BE2C (cell line): ENCODE data around the gene CRISPLD2.
"Not testable (repeated sequence)": the region's sequence is repeated elsewhere in the genome, so short reads cannot be mapped to it uniquely, and the experiment has no call there.

Experiments used
- DNase-seq: peaks from one replicate; pipeline ENCODE4 v3.0.0-alpha.2; 2020
- H3K27me3 ChIP-seq: fragments of 250-450 bp; sonication (Bioruptor Pico); 2 replicates; pipeline ENCODE4 v1.5.1; 2020; ENCODE audit warnings: mild to moderate bottlenecking
- H3K36me3 ChIP-seq: fragments of 250-450 bp; sonication (Bioruptor Pico); 2 replicates; pipeline ENCODE4 v1.5.1; 2020; ENCODE audit warnings: mild to moderate bottlenecking
- H3K4me1 ChIP-seq: fragments of 250-450 bp; sonication (Bioruptor Pico); 2 replicates; pipeline ENCODE4 v1.5.1; 2020
- H3K4me3 ChIP-seq: 2 replicates; pipeline ENCODE4 v1.5.1; 2011; ENCODE audit warnings: low read depth, low read length
- H3K9me3 ChIP-seq: fragments of 250-450 bp; sonication (Bioruptor Pico); 2 replicates; pipeline ENCODE4 v1.5.1; 2020
- TF ChIP-seq, protein P1 (sequence below): IDR thresholded peaks from 2 replicates; pipeline ENCODE4 v1.5.1; 2012; ENCODE audit warnings: mild to moderate bottlenecking, low read depth, low read length

The CRISPLD2 gene

GRCh38 chr16:84869473-84869845 is 49.7 kb downstream of the CRISPLD2 start:
- H3K27me3 ChIP-seq: no peaks in the 10 kb centered on the region
- no peak overlapping the region for H3K4me3 ChIP-seq
- no peaks in the 10 kb centered on the region for H3K9me3 ChIP-seq
- DNase-seq: no peak
- H3K4me1 ChIP-seq: no peaks in the 10 kb centered on the region
- TF ChIP-seq, protein P1, sequence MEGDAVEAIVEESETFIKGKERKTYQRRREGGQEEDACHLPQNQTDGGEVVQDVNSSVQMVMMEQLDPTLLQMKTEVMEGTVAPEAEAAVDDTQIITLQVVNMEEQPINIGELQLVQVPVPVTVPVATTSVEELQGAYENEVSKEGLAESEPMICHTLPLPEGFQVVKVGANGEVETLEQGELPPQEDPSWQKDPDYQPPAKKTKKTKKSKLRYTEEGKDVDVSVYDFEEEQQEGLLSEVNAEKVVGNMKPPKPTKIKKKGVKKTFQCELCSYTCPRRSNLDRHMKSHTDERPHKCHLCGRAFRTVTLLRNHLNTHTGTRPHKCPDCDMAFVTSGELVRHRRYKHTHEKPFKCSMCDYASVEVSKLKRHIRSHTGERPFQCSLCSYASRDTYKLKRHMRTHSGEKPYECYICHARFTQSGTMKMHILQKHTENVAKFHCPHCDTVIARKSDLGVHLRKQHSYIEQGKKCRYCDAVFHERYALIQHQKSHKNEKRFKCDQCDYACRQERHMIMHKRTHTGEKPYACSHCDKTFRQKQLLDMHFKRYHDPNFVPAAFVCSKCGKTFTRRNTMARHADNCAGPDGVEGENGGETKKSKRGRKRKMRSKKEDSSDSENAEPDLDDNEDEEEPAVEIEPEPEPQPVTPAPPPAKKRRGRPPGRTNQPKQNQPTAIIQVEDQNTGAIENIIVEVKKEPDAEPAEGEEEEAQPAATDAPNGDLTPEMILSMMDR: no peak
- H3K36me3 ChIP-seq: no peaks in the 10 kb centered on the region

GRCh38 chr16:84872971-84873370 is 53.2 kb downstream of the CRISPLD2 start:
- not testable (repeated sequence) for H3K4me1 ChIP-seq, H3K36me3 ChIP-seq, H3K4me3 ChIP-seq, H3K27me3 ChIP-seq, DNase-seq, H3K9me3 ChIP-seq

DNA sequence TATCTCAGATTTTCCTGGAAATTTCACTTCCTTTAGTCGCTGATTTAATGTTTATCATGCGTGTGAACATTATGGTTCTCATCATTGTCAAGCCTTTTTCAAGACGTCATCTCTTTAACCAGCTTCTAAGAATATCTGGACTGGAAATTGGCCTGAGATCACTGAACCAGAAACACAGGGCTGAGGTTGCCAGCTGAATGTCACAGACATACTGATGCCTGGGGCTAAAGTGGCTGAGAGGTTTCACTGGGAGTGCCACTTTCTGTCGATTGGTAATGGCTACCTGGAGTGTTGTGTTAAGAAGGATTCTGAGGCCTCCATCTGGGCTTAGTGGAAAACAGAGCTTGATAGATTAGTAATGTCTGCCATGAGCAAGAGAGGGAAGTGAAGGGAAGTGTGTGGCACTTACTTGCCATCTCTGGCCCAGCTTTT is 54.2 kb downstream of the CRISPLD2 start:
- Histone ChIP-seq H3K9me3 (0 out of 2 replicates have a peak, but pooled peaks cover 2% of the 10 kb centered on the region), H3K4me3 (0 out of 2 replicates have a peak overlapping the region, but pooled peaks have one; percentile 13), H3K27me3 (no peaks in the 10 kb centered on the region), H3K36me3 (no peaks in the 10 kb centered on the region), H3K4me1 (no peaks in the 10 kb centered on the region)
- DNase-seq: peak; percentile 76
- TF ChIP-seq, protein P1: no peak

DNA sequence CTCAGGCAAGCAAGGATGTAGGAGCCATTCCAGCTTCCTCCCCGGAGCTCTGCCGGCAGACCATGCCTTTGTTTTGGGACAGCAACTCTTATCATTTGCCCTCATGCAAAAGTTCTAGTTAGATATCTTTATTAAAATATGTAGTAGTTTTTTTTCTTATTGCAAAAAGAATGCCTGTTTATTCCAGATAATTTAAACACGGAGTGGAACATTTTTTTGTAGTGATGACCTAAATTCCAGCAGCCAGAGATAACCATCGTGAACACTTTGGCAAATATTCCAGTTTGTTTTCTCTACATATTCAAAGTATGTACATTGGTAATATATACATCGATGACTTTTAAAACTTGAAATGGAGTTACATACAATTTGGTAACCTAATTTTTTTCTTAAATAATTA is 54.8 kb downstream of the CRISPLD2 start:
- no peak for DNase-seq
- TF ChIP-seq, protein P1: no peak
- H3K27me3 ChIP-seq: no peaks in the 10 kb centered on the region
- 0 out of 2 replicates have a peak, but pooled peaks cover 2% of the 10 kb centered on the region for H3K9me3 ChIP-seq
- no peak overlapping the region for H3K4me3 ChIP-seq
- no peaks in the 10 kb centered on the region for H3K36me3 ChIP-seq
- no peaks in the 10 kb centered on the region for H3K4me1 ChIP-seq

GRCh38 chr16:84874983-84875382 is 55.2 kb downstream of the CRISPLD2 start:
- no peak overlapping the region for H3K4me3 ChIP-seq
- DNase-seq: no peak
- 0 out of 2 replicates have a peak, but pooled peaks cover 2% of the 10 kb centered on the region for H3K9me3 ChIP-seq
- no peaks in the 10 kb centered on the region for H3K4me1 ChIP-seq
- TF ChIP-seq, protein P1: no peak
- no peaks in the 10 kb centered on the region for H3K27me3 ChIP-seq
- H3K36me3 ChIP-seq: no peaks in the 10 kb centered on the region

GRCh38 chr16:84875846-84876245 is 56.1 kb downstream of the CRISPLD2 start:
- H3K27me3 ChIP-seq: no peaks in the 10 kb centered on the region
- TF ChIP-seq, protein P1: no peak
- no peak for DNase-seq
- H3K4me1 ChIP-seq: no peaks in the 10 kb centered on the region
- no peaks in the 10 kb centered on the region for H3K36me3 ChIP-seq
- 0 out of 2 replicates have a peak, but pooled peaks cover 2% of the 10 kb centered on the region for H3K9me3 ChIP-seq
- no peak overlapping the region for H3K4me3 ChIP-seq
